Esophagus squamous epithelium (tissue), 5 donors: ENCODE measurements around the gene TCN2. TPM values are rescaled to one million over a fixed set of nuclear protein-coding genes. Genes with fewer than 3 reads are reported as not detected.
"Not testable (repeated sequence)": the region's sequence is repeated elsewhere in the genome, so short reads cannot be mapped to it uniquely, and the experiment has no call there.

Experiments
- DNase-seq: peaks from one replicate; lab custom pipeline; 2025; lab: John Stamatoyannopoulos, UW
- H3K27ac ChIP-seq, 4 donors: fragments of 200-600 bp; sonication (generic); one replicate each; pipeline ENCODE4 v1.5.1; 2016 to 2019; ENCODE audit warnings: mild to moderate bottlenecking in 1 of 4
- H3K27me3 ChIP-seq, 4 donors: fragments of 200-600 bp; sonication (generic); 1 replicate in 3 of 4; 2 replicates in 1 of 4; pipeline versions ENCODE4 v1.5.1 to v1.6.0; 2017 to 2021; ENCODE audit warnings: antibody characterized with exemption in 1 of 4
- H3K36me3 ChIP-seq, 3 donors: fragments of 200-600 bp; sonication (generic); one replicate each; pipeline ENCODE4 v1.5.1; 2016 to 2019
- H3K4me1 ChIP-seq, 3 donors: fragments of 200-600 bp; sonication (generic); one replicate each; pipeline ENCODE4 v1.5.1; 2017 to 2019
- H3K4me3 ChIP-seq, 4 donors: fragments of 200-600 bp; sonication (generic); 1 replicate in 3 of 4; 2 replicates in 1 of 4; pipeline ENCODE4 v1.5.1; 2016 to 2019; ENCODE audit warnings: mild to moderate bottlenecking in 2 of 4, moderate library complexity in 1 of 4
- H3K9me3 ChIP-seq, 3 donors: fragments of 200-600 bp; sonication (generic); one replicate each; pipeline ENCODE4 v1.5.1; 2016 to 2019
- POLR2A ChIP-seq, 4 donors: fragments of 450-650 bp; IDR thresholded peaks; one replicate each; pipeline ENCODE4 v1.6.1; 2017; ENCODE audit warnings: antibody characterized with exemption in 4 of 4, mild to moderate bottlenecking in 4 of 4, moderate library complexity in 3 of 4
- WGBS, 2 donors: methylation state at CpG; one replicate each; pipeline ENCODE4 v1.1.5; 2018; 5-methylcytosine and 5-hydroxymethylcytosine counted together
- intact Hi-C: fragments of 100-400 bp; cut with DNase I; formaldehyde crosslinking; loops from one replicate; pipeline ENCODE4 v1.15.0; 2022
- total RNA-seq, 4 donors: library from RNA; depleted of rRNA; stranded (reverse); fragments of >200 nt; gene quantifications; one replicate each; pipeline ENCODE4 v1.1.0, GENCODE V29; 2016
- TF ChIP-seq, protein P1 (sequence below), 6 experiments: fragments of 450-650 bp in 4 of 6; fragments of 200-600 bp in 2 of 6; sonication (generic) in 2 of 6; IDR thresholded peaks; one replicate each; pipeline ENCODE4 v1.5.1; 2016 to 2019; ENCODE audit warnings: antibody characterized with exemption in 6 of 6, mild to moderate bottlenecking in 4 of 6, moderate library complexity in 4 of 6
- donor health status: DM: yes; HTN: yes; CAD: no.

The TCN2 gene
- total RNA-seq, 4 donors from 2014 or later = 1.9 to 20.4 (median 10.4) TPM

GRCh38 chr22:30614268-30614667, 7.3 kb downstream of the TCN2 start:
- H3K27me3 ChIP-seq = no peaks in the 10 kb centered on the region
- H3K9me3 ChIP-seq = no peaks in the 10 kb centered on the region
- H3K27ac ChIP-seq = no peak overlapping the region
- TF ChIP-seq, protein P1, sequence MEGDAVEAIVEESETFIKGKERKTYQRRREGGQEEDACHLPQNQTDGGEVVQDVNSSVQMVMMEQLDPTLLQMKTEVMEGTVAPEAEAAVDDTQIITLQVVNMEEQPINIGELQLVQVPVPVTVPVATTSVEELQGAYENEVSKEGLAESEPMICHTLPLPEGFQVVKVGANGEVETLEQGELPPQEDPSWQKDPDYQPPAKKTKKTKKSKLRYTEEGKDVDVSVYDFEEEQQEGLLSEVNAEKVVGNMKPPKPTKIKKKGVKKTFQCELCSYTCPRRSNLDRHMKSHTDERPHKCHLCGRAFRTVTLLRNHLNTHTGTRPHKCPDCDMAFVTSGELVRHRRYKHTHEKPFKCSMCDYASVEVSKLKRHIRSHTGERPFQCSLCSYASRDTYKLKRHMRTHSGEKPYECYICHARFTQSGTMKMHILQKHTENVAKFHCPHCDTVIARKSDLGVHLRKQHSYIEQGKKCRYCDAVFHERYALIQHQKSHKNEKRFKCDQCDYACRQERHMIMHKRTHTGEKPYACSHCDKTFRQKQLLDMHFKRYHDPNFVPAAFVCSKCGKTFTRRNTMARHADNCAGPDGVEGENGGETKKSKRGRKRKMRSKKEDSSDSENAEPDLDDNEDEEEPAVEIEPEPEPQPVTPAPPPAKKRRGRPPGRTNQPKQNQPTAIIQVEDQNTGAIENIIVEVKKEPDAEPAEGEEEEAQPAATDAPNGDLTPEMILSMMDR (IDR thresholded peaks at IDR 0.05) = no peak
- TF ChIP-seq POLR2A (IDR thresholded peaks at IDR 0.05) = no peak
- DNase-seq = no peak
- 100% methylated on average over 2 of the region's 7 CpGs; no CpG with 5 or more reads in 1 of the 2 donors for WGBS, 2 donors
- H3K4me3 ChIP-seq = no peak overlapping the region
- intact Hi-C loops = no loop called here
- H3K4me1 ChIP-seq = peaks cover 6 to 14% (median 7%) of the 10 kb centered on the region in 3 donors
- H3K36me3 ChIP-seq = peaks cover 0 to 39% (median 0%) of the 10 kb centered on the region in 3 donors

DNA sequence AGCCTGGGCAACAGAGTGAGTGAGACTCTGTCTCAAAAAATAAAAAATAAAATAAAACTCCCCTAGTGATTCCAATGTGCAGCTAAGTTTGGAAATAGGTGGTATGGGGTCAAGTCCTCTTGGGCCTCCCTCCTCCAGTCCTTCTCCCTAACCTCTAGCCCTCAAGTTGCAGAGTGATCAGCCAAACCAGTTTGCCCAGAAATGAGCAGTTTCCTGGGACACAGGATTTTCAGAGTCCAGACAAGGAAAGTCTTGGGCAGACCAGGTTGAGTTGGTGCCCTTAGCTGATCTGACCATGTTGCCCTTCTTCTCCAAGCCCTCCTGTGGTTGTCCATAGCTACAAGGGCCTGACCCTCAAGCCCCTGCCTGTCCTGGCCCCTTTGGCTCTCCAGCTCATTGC, 7.9 kb downstream of the TCN2 start:
- Histone ChIP-seq H3K27ac (no peak overlapping the region), H3K27me3 (no peaks in the 10 kb centered on the region), H3K4me3 (no peak overlapping the region), H3K4me1 (peaks cover 1 to 8% (median 2%) of the 10 kb centered on the region in 3 donors), H3K36me3 (peaks cover 0 to 39% (median 0%) of the 10 kb centered on the region in 3 donors), H3K9me3 (no peaks in the 10 kb centered on the region)
- no peak for DNase-seq
- intact Hi-C loops = no loop called here
- no peak for TF ChIP-seq POLR2A (IDR thresholded peaks at IDR 0.05)
- TF ChIP-seq, protein P1 (IDR thresholded peaks at IDR 0.05) = no peak

DNA sequence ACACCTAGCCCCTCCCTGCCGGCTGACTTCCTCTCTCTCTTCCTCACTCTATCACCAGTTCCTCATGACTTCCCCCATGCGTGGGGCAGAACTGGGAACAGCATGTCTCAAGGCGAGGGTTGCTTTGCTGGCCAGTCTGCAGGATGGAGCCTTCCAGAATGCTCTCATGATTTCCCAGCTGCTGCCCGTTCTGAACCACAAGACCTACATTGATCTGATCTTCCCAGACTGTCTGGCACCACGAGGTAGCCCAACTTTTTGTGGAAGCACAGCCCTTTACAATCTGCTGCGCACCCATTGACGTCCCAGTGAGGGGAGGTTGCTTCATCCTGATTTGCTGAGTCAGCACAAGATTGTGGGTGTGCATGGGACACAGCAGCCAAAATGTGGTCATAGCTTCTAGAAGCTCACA, 8.6 kb downstream of the TCN2 start:
- H3K36me3 ChIP-seq = peaks cover 0 to 40% (median 0%) of the 10 kb centered on the region in 3 donors

DNA sequence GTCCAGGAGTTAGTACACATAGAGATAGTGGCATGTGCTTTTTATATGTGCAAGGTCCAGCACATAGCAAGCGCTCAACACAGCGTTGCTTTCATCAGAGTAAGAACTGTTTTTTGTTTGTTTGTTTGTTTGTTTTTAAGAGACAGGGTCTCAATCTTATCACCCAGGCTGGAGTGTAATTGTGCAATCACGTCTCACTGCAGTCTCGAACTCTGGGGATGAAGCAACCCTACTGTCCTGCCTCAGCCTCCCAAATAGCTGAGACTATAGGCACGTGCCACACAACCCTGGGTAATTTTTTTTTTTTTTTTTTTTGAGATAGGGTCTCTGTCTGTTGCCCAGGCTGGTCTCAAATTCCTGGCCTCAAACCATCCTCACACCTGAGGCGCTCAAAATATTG, 10.8 kb downstream of the TCN2 start:
- H3K36me3 ChIP-seq = peaks cover 0 to 40% (median 0%) of the 10 kb centered on the region in 3 donors
- TF ChIP-seq POLR2A (IDR thresholded peaks at IDR 0.05) = no peak
- TF ChIP-seq, protein P1 (IDR thresholded peaks at IDR 0.05) = no peak

More for the DNA sequence above, 8.6 kb downstream of the TCN2 start:
- Histone ChIP-seq H3K4me1 (peaks cover 0 to 6% (median 0%) of the 10 kb centered on the region in 3 donors), H3K9me3 (no peaks in the 10 kb centered on the region), H3K27ac (no peak overlapping the region), H3K27me3 (no peaks in the 10 kb centered on the region), H3K4me3 (no peak overlapping the region)
- TF ChIP-seq POLR2A (IDR thresholded peaks at IDR 0.05) = no peak
- TF ChIP-seq, protein P1 (IDR thresholded peaks at IDR 0.05) = no peak
- intact Hi-C loops = no loop called here
- 71 to 73% methylated on average over 5 to 7 of the region's 7 CpGs for WGBS, 2 donors
- no peak for DNase-seq

GRCh38 chr22:30619909-30620308, 12.9 kb downstream of the TCN2 start:
- peaks cover 0 to 24% (median 0%) of the 10 kb centered on the region in 3 donors for H3K36me3 ChIP-seq
- not testable (repeated sequence) for DNase-seq

More for the DNA sequence above, 10.8 kb downstream of the TCN2 start:
- Histone ChIP-seq H3K9me3 (no peaks in the 10 kb centered on the region), H3K4me3 (no peak overlapping the region), H3K27me3 (no peaks in the 10 kb centered on the region), H3K4me1 (peaks cover 0 to 6% (median 0%) of the 10 kb centered on the region in 3 donors), H3K27ac (no peak overlapping the region)
- 82 to 85% methylated on average over 6 of the region's 6 CpGs for WGBS, 2 donors
- DNase-seq = no peak
- intact Hi-C loops = no loop called here

DNA sequence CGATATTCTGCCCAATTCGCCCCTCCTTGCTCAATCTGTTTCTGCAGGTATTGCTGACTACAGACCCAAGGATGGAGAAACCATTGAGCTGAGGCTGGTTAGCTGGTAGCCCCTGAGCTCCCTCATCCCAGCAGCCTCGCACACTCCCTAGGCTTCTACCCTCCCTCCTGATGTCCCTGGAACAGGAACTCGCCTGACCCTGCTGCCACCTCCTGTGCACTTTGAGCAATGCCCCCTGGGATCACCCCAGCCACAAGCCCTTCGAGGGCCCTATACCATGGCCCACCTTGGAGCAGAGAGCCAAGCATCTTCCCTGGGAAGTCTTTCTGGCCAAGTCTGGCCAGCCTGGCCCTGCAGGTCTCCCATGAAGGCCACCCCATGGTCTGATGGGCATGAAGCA, 19.4 kb downstream of the TCN2 start:
- intact Hi-C loops = no loop called here
- Histone ChIP-seq H3K27ac (no peak overlapping the region), H3K4me3 (no peak overlapping the region), H3K27me3 (no peaks in the 10 kb centered on the region), H3K36me3 (peaks cover 0 to 7% (median 0%) of the 10 kb centered on the region in 3 donors), H3K9me3 (no peaks in the 10 kb centered on the region), H3K4me1 (no peaks in the 10 kb centered on the region)
- TF ChIP-seq, protein P1 (IDR thresholded peaks at IDR 0.05) = no peak
- no peak for TF ChIP-seq POLR2A (IDR thresholded peaks at IDR 0.05)
- 82 to 84% methylated on average over 4 to 5 of the region's 5 CpGs for WGBS, 2 donors
- DNase-seq = no peak

More at GRCh38 chr22:30619909-30620308, 12.9 kb downstream of the TCN2 start:
- WGBS, 2 donors = 60 to 94% methylated on average over 1 to 6 of the region's 6 CpGs
- intact Hi-C loops, H3K27me3 ChIP-seq, H3K4me3 ChIP-seq, H3K9me3 ChIP-seq, H3K4me1 ChIP-seq, H3K27ac ChIP-seq: not testable (repeated sequence)
